ACC112 (cell line): ENCODE results near the gene RPS6KA3.
"Not testable (repeated sequence)": the region's sequence is repeated elsewhere in the genome, so short reads cannot be mapped to it uniquely, and the experiment has no call there.

Experiments
- H2AFZ ChIP-seq: fragments of 200-600 bp; sonication (generic); one replicate; pipeline ENCODE4 v1.6.0; 2017; ENCODE audit warnings: antibody characterized with exemption, low read length; ENCODE audit not compliant: unreplicated experiment
- H3K27ac ChIP-seq: fragments of 200-600 bp; sonication (generic); 2 replicates; pipeline ENCODE4 v1.5.1; 2014; ENCODE audit warnings: low read depth, mild to moderate bottlenecking, antibody characterized with exemption, low read length, moderate library complexity
- H3K27me3 ChIP-seq: fragments of 200-600 bp; sonication (generic); 2 replicates; pipeline ENCODE4 v1.6.1; 2014; ENCODE audit warnings: mild to moderate bottlenecking, antibody characterized with exemption, low read length, moderate library complexity, mixed read lengths; ENCODE audit not compliant: insufficient read depth
- H3K36me3 ChIP-seq: fragments of 200-600 bp; sonication (generic); 2 replicates; pipeline ENCODE4 v1.6.1; 2016; ENCODE audit warnings: mild to moderate bottlenecking, antibody characterized with exemption, low read length, moderate library complexity, mixed read lengths; ENCODE audit not compliant: insufficient read depth
- H3K4me1 ChIP-seq: fragments of 200-600 bp; sonication (generic); one replicate; pipeline ENCODE4 v1.6.1; 2016; ENCODE audit warnings: low read length, mixed read lengths; ENCODE audit not compliant: insufficient read depth, unreplicated experiment, control insufficient read depth
- H3K4me3 ChIP-seq: fragments of 200-600 bp; sonication (generic); 2 replicates; pipeline ENCODE4 v1.5.1; 2014; ENCODE audit warnings: mild to moderate bottlenecking, low read depth, low read length
- H3K79me2 ChIP-seq: fragments of 200-600 bp; sonication (generic); one replicate; pipeline ENCODE4 v1.6.0; 2016; ENCODE audit warnings: low read length; ENCODE audit not compliant: control insufficient read depth, unreplicated experiment, insufficient read depth

Gene RPS6KA3

GRCh38 chrX:20197641-20198210, 69.0 kb downstream of the RPS6KA3 start:
- Histone ChIP-seq H3K4me1 (no peaks in the 10 kb centered on the region), H3K27me3 (no peaks in the 10 kb centered on the region), H2AFZ (no peak overlapping the region), H3K79me2 (no peaks in the 10 kb centered on the region), H3K36me3 (peaks cover 24% of the 10 kb centered on the region), H3K4me3 (no peak overlapping the region), H3K27ac (no peak overlapping the region)

GRCh38 chrX:20189171-20189570, 77.5 kb downstream of the RPS6KA3 start:
- no peaks in the 10 kb centered on the region for H3K79me2 ChIP-seq
- no peaks in the 10 kb centered on the region for H3K4me1 ChIP-seq
- H3K36me3 ChIP-seq, result peaks cover 16% of the 10 kb centered on the region
- H3K27ac ChIP-seq, result no peak overlapping the region
- no peak overlapping the region for H2AFZ ChIP-seq
- no peak overlapping the region for H3K4me3 ChIP-seq
- no peaks in the 10 kb centered on the region for H3K27me3 ChIP-seq

DNA sequence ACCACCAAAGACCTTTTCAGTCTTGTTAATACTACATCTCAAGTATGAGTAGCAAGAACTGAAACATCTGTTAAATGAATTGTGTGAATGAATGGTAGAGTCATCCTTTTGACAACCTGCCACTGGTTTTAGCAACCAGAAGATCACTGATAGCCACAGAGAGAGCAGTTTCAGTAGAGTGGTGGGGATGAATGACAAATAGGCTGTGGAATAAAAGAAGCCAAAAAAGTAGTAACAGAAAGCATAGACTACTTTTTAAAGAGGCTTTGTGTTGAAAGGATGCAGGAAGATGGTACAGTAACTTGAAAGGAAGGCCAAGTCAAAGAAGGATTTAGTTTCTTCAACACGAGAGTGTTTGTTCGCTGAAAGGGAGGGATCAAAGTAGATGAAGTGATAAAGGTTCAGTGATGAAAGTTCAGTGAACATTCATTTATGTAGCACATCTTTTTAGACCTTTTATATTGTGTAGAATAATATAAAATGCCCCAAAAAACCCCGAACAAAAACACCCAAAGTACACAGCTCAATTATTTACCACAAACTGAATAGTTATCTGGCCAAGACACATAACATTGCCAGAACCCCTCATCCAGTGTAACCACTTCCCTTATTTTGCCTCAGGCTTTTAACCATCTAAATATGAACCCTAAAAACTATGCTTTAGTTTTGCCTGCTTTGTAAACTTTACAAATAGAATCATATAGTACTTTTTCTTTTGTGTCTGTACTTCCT, 84.9 kb downstream of the RPS6KA3 start:
- Histone ChIP-seq H3K27ac (no peak overlapping the region), H3K79me2 (no peaks in the 10 kb centered on the region), H3K27me3 (no peaks in the 10 kb centered on the region), H3K4me3 (no peak overlapping the region), H3K4me1 (no peaks in the 10 kb centered on the region), H3K36me3 (peaks cover 14% of the 10 kb centered on the region; the same call in 1 of the 2 replicates), H2AFZ (no peak overlapping the region)

DNA sequence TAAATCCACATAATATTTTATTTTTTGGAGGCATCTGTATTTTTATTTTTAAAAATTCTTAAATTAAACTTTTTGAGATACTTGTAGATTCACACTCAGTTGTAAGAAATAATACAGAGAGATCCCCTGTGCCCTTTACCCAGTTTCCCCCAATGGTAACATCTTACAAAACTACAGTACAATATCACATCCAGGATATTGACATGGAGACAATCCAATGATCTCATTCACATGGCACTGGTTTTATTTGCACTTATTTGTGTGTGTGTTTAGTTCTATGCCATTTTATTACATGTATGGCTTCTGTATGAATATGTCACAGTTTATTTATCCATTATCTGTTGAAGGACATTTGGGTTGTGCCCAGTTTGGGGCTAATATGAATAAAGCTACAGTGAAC, 89.6 kb downstream of the RPS6KA3 start:
- Histone ChIP-seq H2AFZ (no peak overlapping the region), H3K36me3 (peaks cover 37% of the 10 kb centered on the region), H3K4me1 (no peaks in the 10 kb centered on the region), H3K79me2 (no peaks in the 10 kb centered on the region), H3K27ac (no peak overlapping the region), H3K27me3 (no peaks in the 10 kb centered on the region), H3K4me3 (no peak overlapping the region)

GRCh38 chrX:20173856-20174255, 92.9 kb downstream of the RPS6KA3 start:
- Histone ChIP-seq H3K4me3 (no peak overlapping the region), H3K36me3 (peaks cover 44% of the 10 kb centered on the region)

DNA sequence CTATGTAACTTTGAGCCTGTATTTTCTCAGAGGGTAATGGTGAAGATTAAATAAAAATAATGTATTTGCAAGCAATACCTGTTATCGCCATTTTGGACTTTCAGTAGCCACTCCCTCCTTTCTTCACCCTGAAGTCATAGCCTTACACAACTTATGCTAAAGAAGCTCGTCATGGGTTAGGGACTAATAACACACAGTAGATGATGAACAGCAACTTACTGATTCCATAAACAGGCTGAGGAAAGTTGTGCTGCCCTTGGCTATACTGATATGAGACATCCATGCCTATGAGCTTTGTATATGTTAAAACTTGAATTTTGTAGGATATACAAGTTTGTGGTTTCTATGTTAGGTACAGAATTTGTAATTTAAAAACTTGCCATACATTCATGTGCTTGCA, 93.4 kb downstream of the RPS6KA3 start:
- Histone ChIP-seq H3K79me2 (no peaks in the 10 kb centered on the region), H3K27ac (no peak overlapping the region), H3K36me3 (peaks cover 44% of the 10 kb centered on the region), H3K4me3 (no peak overlapping the region), H3K27me3 (no peaks in the 10 kb centered on the region), H2AFZ (no peak overlapping the region), H3K4me1 (no peaks in the 10 kb centered on the region)

More at GRCh38 chrX:20173856-20174255, 92.9 kb downstream of the RPS6KA3 start:
- Histone ChIP-seq H3K79me2 (no peaks in the 10 kb centered on the region), H3K27ac (no peak overlapping the region), H3K4me1 (no peaks in the 10 kb centered on the region), H3K27me3 (no peaks in the 10 kb centered on the region), H2AFZ (no peak overlapping the region)

- H3K27ac ChIP-seq, result no peak overlapping the region
- no peak overlapping the region for H2AFZ ChIP-seq
- H3K4me3 ChIP-seq, result no peak overlapping the region
- H3K79me2 ChIP-seq, result no peaks in the 10 kb centered on the region
- H3K27me3 ChIP-seq, result no peaks in the 10 kb centered on the region
- no peaks in the 10 kb centered on the region for H3K4me1 ChIP-seq
- peaks cover 41% of the 10 kb centered on the region for H3K36me3 ChIP-seq
Measured at GRCh38 chrX:20171887-20172286, 94.8 kb downstream of the RPS6KA3 start.

DNA sequence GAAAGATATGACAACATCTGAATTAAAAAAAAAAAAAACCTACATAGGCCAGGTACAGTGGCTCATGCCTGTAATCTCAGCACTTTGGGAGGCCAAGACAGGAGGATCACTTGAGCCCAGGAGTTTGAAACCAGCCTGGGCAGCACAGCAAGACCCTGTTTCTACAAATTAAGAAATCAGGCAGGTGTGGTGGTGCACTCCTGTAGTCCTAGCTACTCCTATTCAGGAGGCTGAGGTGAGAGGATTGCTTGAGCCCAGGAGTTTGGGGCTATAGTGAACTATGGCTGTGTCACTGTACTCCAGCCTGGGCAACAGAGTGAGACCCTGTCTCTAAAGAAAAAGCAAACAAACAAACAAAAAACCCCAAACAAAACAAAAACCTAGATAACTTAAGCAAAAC, 104.2 kb downstream of the RPS6KA3 start:
- not testable (repeated sequence) for H3K4me3 ChIP-seq, H3K4me1 ChIP-seq, H3K27ac ChIP-seq, H2AFZ ChIP-seq, H3K79me2 ChIP-seq, H3K27me3 ChIP-seq
- peaks cover 24% of the 10 kb centered on the region for H3K36me3 ChIP-seq

DNA sequence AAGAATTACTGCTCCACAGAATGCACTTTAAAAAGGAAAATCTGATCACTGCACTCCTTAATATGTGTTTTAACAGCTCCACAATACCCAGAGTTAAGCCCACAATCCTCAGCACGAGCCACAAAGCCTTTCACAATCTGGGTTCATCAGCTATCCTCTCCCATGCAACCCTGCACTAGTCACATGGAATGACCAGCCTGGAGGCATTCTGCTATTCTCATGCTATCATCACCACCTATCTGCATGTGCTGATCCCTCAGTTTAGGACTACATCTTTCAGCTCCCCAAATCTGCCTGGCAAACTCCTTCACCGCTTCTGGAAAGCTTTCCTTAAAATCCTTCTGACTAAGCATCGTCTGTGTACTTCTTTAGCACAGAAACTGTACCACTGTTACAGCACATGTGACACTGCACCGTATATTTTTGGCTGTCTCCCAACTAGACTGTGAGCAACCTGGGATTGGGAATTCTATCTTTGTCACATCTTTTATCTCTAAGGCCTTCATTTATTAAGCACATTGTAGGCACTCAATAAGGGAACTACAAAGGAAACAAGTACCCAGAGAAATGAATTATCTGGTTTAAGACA, 106.8 kb downstream of the RPS6KA3 start:
- Histone ChIP-seq H3K27me3 (no peaks in the 10 kb centered on the region), H3K79me2 (no peaks in the 10 kb centered on the region), H3K36me3 (peaks cover 33% of the 10 kb centered on the region), H2AFZ (no peak overlapping the region), H3K4me3 (no peak overlapping the region), H3K27ac (no peak overlapping the region), H3K4me1 (no peaks in the 10 kb centered on the region)

DNA sequence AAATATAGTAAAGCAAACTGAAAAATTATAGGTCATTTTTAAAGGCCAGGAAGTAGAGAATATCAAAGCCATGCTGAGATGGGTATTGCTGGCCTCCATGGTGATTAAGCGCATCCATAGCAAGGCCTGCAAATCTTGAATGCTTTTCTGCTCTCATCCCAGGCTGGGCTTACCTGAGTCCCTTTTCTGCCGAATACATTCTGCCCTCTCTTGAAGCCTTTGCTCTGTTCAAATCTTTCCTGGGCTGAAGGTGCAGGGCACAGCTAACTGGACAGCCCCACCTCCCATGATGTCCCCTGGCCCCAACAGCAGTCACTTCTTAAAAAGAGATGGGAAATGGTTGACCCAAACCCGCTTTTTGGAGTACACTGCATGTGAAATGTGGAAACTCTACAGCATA, 115.0 kb downstream of the RPS6KA3 start:
- Histone ChIP-seq H2AFZ (no peak overlapping the region), H3K27ac (no peak overlapping the region), H3K27me3 (no peaks in the 10 kb centered on the region), H3K79me2 (no peaks in the 10 kb centered on the region), H3K4me3 (no peak overlapping the region), H3K36me3 (peaks cover 26% of the 10 kb centered on the region), H3K4me1 (no peaks in the 10 kb centered on the region)

DNA sequence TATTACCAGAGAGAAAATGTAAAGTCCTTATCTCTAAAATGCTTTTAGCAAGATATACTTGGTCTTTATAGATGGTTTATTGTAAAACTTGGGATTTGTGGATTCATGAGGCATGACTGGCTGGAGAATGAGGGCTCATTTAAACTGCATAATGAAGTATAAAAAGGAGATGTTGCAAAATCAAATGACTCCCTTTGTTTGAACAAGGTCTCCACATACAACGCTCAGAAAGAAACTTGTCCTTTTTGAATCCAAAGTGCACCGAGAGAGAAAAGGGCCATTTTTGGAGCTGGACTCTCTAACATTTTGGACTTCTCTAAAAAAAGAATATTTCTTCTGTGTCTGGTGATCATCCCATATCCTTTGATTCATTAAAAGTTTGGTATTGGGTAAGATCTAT, 117.4 kb downstream of the RPS6KA3 start:
- Histone ChIP-seq H2AFZ (no peak overlapping the region), H3K27me3 (no peaks in the 10 kb centered on the region), H3K36me3 (peaks cover 11% of the 10 kb centered on the region), H3K4me3 (no peak overlapping the region), H3K79me2 (no peaks in the 10 kb centered on the region), H3K4me1 (peaks cover 6% of the 10 kb centered on the region), H3K27ac (no peak overlapping the region)
